HUES64 (cell line): ENCODE data around the gene SPTB.

Source experiments
- H3K27ac ChIP-seq: 2 replicates; pipeline ENCODE4 v1.7.0; 2013; ENCODE audit warnings: low read depth, low read length, inconsistent platforms
- H3K27me3 ChIP-seq: 2 replicates; pipeline ENCODE4 v1.6.1; 2013; ENCODE audit warnings: mild to moderate bottlenecking, low read length; ENCODE audit not compliant: insufficient read depth
- H3K36me3 ChIP-seq: 2 replicates; pipeline ENCODE4 v1.6.1; 2013; ENCODE audit warnings: mild to moderate bottlenecking, low read length; ENCODE audit not compliant: insufficient read depth
- H3K4me1 ChIP-seq: 2 replicates; pipeline ENCODE4 v1.6.1; 2013; ENCODE audit warnings: mild to moderate bottlenecking, low read length, moderate library complexity; ENCODE audit not compliant: insufficient read depth
- H3K4me3 ChIP-seq: 2 replicates; pipeline ENCODE4 v1.5.1; 2013; ENCODE audit warnings: mild to moderate bottlenecking, low read length, moderate library complexity
- H3K9ac ChIP-seq: 2 replicates; pipeline ENCODE4 v1.6.1; 2013; ENCODE audit warnings: mild to moderate bottlenecking, low read depth, low read length
- H3K9me3 ChIP-seq: 2 replicates; pipeline ENCODE4 v1.6.1; 2013; ENCODE audit warnings: low read depth, low read length; ENCODE audit not compliant: insufficient read depth
- WGBS: fragments of 150-250, 120-280 bp; methylation state at CpG from one replicate; pipeline ENCODE4 v1.1.7; 2013; ENCODE audit warnings: missing lambda C conversion rate; 5-methylcytosine and 5-hydroxymethylcytosine counted together

Gene SPTB

GRCh38 chr14:64801046-64801445 is 78.7 kb downstream of the SPTB start:
- no peaks in the 10 kb centered on the region for H3K9me3 ChIP-seq
- 90% methylated on average over 11 of the region's 11 CpGs for WGBS
- H3K4me3 ChIP-seq, result no peak overlapping the region

DNA sequence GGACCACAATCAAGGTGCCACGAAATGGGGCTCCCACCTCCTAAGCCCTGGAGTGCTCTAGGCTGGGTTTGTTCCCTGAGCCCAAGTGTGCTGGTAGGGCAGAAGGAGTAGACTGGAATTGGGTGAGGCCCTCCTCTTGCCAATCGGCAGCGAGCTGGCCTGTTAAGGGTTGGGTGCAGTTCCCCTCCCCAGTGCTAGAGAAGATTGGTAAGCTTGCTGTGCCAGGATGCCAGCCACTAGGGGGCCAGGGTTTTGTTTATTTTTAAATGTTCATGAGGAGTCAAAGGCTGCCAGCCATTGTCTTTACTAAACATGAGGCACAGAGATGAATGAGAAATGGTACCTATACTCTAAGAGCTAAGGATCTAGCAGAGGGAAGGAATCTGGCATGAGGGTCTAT is 79.7 kb downstream of the SPTB start:
- no peaks in the 10 kb centered on the region for H3K4me1 ChIP-seq
- H3K9ac ChIP-seq, result no peak overlapping the region
- H3K9me3 ChIP-seq, result no peaks in the 10 kb centered on the region
- H3K4me3 ChIP-seq, result no peak overlapping the region
- no peak overlapping the region for H3K27ac ChIP-seq
- H3K27me3 ChIP-seq, result no peaks in the 10 kb centered on the region
- WGBS, result 78% methylated on average over 3 of the region's 3 CpGs
- H3K36me3 ChIP-seq, result no peaks in the 10 kb centered on the region

More at GRCh38 chr14:64801046-64801445, 78.7 kb downstream of the SPTB start:
- H3K4me1 ChIP-seq, result peaks cover 3% of the 10 kb centered on the region; the same call in 1 of the 2 replicates
- H3K36me3 ChIP-seq, result no peaks in the 10 kb centered on the region
- no peaks in the 10 kb centered on the region for H3K27me3 ChIP-seq
- H3K9ac ChIP-seq, result no peak overlapping the region
- H3K27ac ChIP-seq, result no peak overlapping the region

- no peaks in the 10 kb centered on the region for H3K27me3 ChIP-seq
- 95% methylated on average over 10 of the region's 10 CpGs for WGBS
- H3K9ac ChIP-seq, result no peak overlapping the region
- no peaks in the 10 kb centered on the region for H3K9me3 ChIP-seq
- H3K36me3 ChIP-seq, result no peaks in the 10 kb centered on the region
- no peak overlapping the region for H3K4me3 ChIP-seq
- H3K4me1 ChIP-seq, result no peaks in the 10 kb centered on the region
- H3K27ac ChIP-seq, result no peak overlapping the region
These were observed 80.2 kb downstream of the SPTB start for GRCh38 chr14:64799555-64799954.

- Histone ChIP-seq H3K27me3 (no peaks in the 10 kb centered on the region), H3K9me3 (no peaks in the 10 kb centered on the region), H3K4me3 (no peak overlapping the region), H3K36me3 (no peaks in the 10 kb centered on the region), H3K27ac (no peak overlapping the region), H3K4me1 (no peaks in the 10 kb centered on the region), H3K9ac (no peak overlapping the region)
- 92% methylated on average over 11 of the region's 11 CpGs for WGBS
These were observed 83.3 kb downstream of the SPTB start for GRCh38 chr14:64796369-64796768.

DNA sequence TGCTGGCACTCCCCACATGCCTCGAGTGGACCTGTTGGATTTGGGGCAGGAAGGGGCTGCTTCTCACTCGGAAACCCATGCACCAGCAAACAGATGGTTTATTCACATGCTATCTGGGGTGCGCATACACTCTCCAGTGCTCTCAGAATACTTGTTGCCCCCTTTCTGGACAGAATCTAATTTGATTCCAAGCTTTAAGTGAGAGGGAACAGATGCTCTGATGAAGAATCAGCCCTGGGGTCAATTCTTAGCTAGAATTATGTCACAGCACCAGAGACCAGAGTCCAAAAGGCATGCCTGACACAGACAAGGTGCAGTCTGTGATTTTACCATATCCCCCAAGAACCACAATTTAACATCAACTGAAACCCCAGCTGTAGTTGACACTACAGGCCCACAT is 83.8 kb downstream of the SPTB start:
- no peak overlapping the region for H3K4me3 ChIP-seq
- 89% methylated on average over 3 of the region's 3 CpGs for WGBS
- no peaks in the 10 kb centered on the region for H3K9me3 ChIP-seq
- H3K4me1 ChIP-seq, result peaks cover 3% of the 10 kb centered on the region; the same call in 1 of the 2 replicates
- H3K9ac ChIP-seq, result no peak overlapping the region
- H3K27ac ChIP-seq, result no peak overlapping the region
- no peaks in the 10 kb centered on the region for H3K36me3 ChIP-seq
- H3K27me3 ChIP-seq, result no peaks in the 10 kb centered on the region

- Histone ChIP-seq H3K27me3 (no peaks in the 10 kb centered on the region), H3K9me3 (no peaks in the 10 kb centered on the region), H3K4me1 (peaks cover 9% of the 10 kb centered on the region; the same call in 1 of the 2 replicates), H3K4me3 (no peak overlapping the region), H3K36me3 (no peaks in the 10 kb centered on the region), H3K9ac (no peak overlapping the region), H3K27ac (no peak overlapping the region)
- WGBS, result 95% methylated on average over 16 of the region's 16 CpGs
These were observed 84.5 kb downstream of the SPTB start for GRCh38 chr14:64795211-64795610.

DNA sequence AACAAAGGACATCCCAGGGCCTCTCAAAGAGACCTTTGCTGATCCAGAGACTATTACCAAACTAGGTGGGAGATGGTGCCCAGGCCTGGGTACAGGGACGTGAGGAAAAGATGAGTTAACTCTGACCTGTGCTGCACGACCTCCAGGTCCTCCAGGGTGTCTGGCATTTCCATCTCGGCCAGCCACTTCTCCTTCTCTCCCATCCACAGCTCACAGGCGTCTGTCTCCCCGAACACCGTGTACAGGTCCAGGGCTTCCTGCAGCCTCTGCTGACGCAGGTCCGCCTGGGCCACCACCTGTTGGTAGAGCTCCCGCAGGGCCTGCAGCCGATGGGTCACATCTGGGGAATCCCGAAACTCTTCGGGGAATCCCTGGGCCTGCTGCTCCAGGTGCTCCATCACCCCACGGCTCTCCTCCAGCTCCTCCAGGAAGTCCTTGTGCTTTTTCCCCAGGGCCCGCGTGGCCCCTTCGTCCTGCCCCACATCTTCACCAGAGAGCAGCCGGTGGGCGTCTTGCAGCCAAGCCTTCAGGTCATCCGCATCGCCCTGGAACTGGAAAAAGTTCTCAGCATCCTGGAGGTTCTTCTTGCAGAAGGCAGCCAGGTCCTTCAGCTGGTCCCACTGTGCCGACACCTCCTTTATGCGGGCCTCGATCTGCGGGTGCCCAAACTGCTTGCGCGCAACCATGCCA is 86.7 kb downstream of the SPTB start:
- H3K27me3 ChIP-seq, result no peaks in the 10 kb centered on the region
- peaks cover 19% of the 10 kb centered on the region; the same call in 1 of the 2 replicates for H3K4me1 ChIP-seq
- H3K9ac ChIP-seq, result no peak overlapping the region
- no peak overlapping the region for H3K27ac ChIP-seq
- 96% methylated on average over 26 of the region's 26 CpGs for WGBS
- no peak overlapping the region for H3K4me3 ChIP-seq
- H3K36me3 ChIP-seq, result no peaks in the 10 kb centered on the region
- H3K9me3 ChIP-seq, result no peaks in the 10 kb centered on the region

- no peaks in the 10 kb centered on the region for H3K36me3 ChIP-seq
- WGBS, result 93% methylated on average over 4 of the region's 4 CpGs
- peaks cover 19% of the 10 kb centered on the region; the same call in 1 of the 2 replicates for H3K4me1 ChIP-seq
- H3K27me3 ChIP-seq, result no peaks in the 10 kb centered on the region
- H3K4me3 ChIP-seq, result no peak overlapping the region
- H3K9me3 ChIP-seq, result no peaks in the 10 kb centered on the region
- no peak overlapping the region for H3K27ac ChIP-seq
- no peak overlapping the region for H3K9ac ChIP-seq
These were observed 87.5 kb downstream of the SPTB start for GRCh38 chr14:64792231-64792630.

DNA sequence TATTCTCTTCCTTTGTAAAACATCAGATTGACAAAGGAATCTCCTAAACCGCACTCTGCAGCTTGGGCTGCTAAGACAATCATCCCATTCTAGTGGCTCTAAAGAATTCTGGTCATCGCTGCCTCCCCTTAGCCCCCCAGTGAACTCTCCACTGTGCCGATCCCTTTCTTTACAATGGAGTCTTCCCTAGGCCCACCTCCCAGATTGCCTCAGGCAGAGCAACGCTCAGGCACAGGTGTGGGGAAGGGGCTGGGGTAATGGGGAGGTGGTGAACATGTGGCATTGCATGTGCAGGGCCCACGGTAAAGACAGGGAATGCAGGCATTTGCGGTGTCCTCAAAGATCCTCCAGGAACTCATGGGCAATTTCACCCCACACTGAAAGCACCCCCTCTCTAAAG is 89.2 kb downstream of the SPTB start:
- Histone ChIP-seq H3K9ac (no peak overlapping the region), H3K27me3 (no peaks in the 10 kb centered on the region), H3K9me3 (no peaks in the 10 kb centered on the region), H3K4me1 (peaks cover 19% of the 10 kb centered on the region; the same call in 1 of the 2 replicates), H3K27ac (no peak overlapping the region), H3K4me3 (no peak overlapping the region), H3K36me3 (no peaks in the 10 kb centered on the region)
- 59% methylated on average over 6 of the region's 6 CpGs for WGBS

DNA sequence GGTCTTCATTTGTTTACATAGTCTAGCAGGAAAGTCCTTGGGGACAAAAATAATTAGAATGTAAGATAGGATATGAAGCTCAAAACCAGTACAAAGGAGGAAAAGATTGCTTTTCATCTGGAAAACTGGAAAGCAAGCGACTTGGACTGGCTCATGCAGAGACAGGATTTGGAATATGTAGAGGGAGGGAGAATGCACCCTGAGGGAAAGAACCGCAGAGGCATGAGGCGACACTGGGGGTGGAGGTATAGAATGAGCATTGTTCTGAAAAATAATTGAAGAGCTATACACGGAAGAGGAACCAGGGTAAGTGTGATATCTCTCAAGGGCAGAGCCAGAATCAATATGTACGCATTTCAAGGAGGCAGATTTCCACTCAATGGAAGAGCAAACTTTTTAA is 90.0 kb downstream of the SPTB start:
- Histone ChIP-seq H3K27ac (no peak overlapping the region), H3K36me3 (no peaks in the 10 kb centered on the region), H3K9ac (no peak overlapping the region), H3K4me3 (no peak overlapping the region), H3K27me3 (no peaks in the 10 kb centered on the region), H3K4me1 (peaks cover 19% of the 10 kb centered on the region; the same call in 1 of the 2 replicates), H3K9me3 (no peaks in the 10 kb centered on the region)
- 79% methylated on average over 5 of the region's 5 CpGs for WGBS

DNA sequence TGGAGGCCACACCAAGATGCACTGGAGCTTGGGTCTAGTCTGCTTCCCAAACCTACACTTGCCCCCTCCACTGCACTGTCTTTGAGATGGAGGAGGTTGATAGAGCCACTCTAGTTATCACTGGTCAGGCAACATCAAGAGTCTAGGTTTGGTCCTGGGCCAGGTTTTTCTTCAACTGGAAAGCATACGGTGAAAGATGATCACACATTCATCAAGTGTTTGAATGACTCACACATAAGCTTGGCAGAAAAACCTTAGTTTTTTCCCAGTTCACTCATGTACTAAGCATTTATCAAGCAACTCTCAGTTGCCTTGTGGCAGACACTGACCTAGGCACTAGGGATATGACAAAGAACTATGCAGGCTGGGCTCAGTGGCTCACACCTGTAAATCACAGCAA is 91.0 kb downstream of the SPTB start:
- Histone ChIP-seq H3K27ac (no peak overlapping the region), H3K36me3 (no peaks in the 10 kb centered on the region), H3K27me3 (no peaks in the 10 kb centered on the region), H3K9me3 (no peaks in the 10 kb centered on the region), H3K4me3 (no peak overlapping the region), H3K4me1 (peaks cover 19% of the 10 kb centered on the region; the same call in 1 of the 2 replicates), H3K9ac (no peak overlapping the region)
- 99% methylated on average over 1 of the region's 1 CpG for WGBS

GRCh38 chr14:64787619-64788018 is 92.1 kb downstream of the SPTB start:
- WGBS, result 92% methylated on average over 6 of the region's 6 CpGs

More at GRCh38 chr14:64787619-64788018, 92.1 kb downstream of the SPTB start:
- Histone ChIP-seq H3K27ac (no peak overlapping the region), H3K4me1 (peaks cover 19% of the 10 kb centered on the region; the same call in 1 of the 2 replicates), H3K4me3 (no peak overlapping the region), H3K9me3 (no peaks in the 10 kb centered on the region), H3K27me3 (no peaks in the 10 kb centered on the region), H3K36me3 (no peaks in the 10 kb centered on the region), H3K9ac (no peak overlapping the region)
